Amniotic epithelial cell (primary cell): ENCODE data around the gene KDM4B.
"Not testable (repeated sequence)": the region's sequence is repeated elsewhere in the genome, so short reads cannot be mapped to it uniquely, and the experiment has no call there.

Source experiments
- DNase-seq: peaks from one replicate; pipeline ENCODE4 v3.0.0-alpha.2; 2010; ENCODE audit warnings: low read depth

Gene KDM4B

GRCh38 chr19:5177745-5178450 is 209.0 kb downstream of the KDM4B start:
- DNase-seq = no peak

- no peak for DNase-seq
These were observed 209.9 kb downstream of the KDM4B start for GRCh38 chr19:5178841-5179240.

GRCh38 chr19:5179256-5179655 is 210.3 kb downstream of the KDM4B start:
- DNase-seq = no peak

- no peak for DNase-seq
These were observed 212.4 kb downstream of the KDM4B start for GRCh38 chr19:5181329-5181728.

- DNase-seq = no peak
These were observed 213.8 kb downstream of the KDM4B start for GRCh38 chr19:5182751-5183150.

- no peak for DNase-seq
These were observed 214.7 kb downstream of the KDM4B start for GRCh38 chr19:5183616-5184015.

GRCh38 chr19:5184930-5185329 is 216.0 kb downstream of the KDM4B start:
- DNase-seq = no peak

- DNase-seq = peak; percentile 57
These were observed 217.6 kb downstream of the KDM4B start for GRCh38 chr19:5186293-5187050.

- no peak for DNase-seq
These were observed 219.8 kb downstream of the KDM4B start for GRCh38 chr19:5188548-5189317.

- no peak for DNase-seq
These were observed 220.3 kb downstream of the KDM4B start for GRCh38 chr19:5189318-5189607.

- peak; percentile 19 for DNase-seq
These were observed 222.2 kb downstream of the KDM4B start for GRCh38 chr19:5191091-5191490.

- DNase-seq = no peak
These were observed 223.7 kb downstream of the KDM4B start for GRCh38 chr19:5192568-5192967.

GRCh38 chr19:5193192-5193591 is 224.3 kb downstream of the KDM4B start:
- DNase-seq = no peak

- DNase-seq = no peak
These were observed 225.7 kb downstream of the KDM4B start for GRCh38 chr19:5194641-5195040.

GRCh38 chr19:5195587-5195986 is 226.7 kb downstream of the KDM4B start:
- not testable (repeated sequence) for DNase-seq

GRCh38 chr19:5196832-5197231 is 227.9 kb downstream of the KDM4B start:
- DNase-seq = no peak

- peak; percentile 13 for DNase-seq
These were observed 231.9 kb downstream of the KDM4B start for GRCh38 chr19:5200844-5201243.

GRCh38 chr19:5202553-5202952 is 233.6 kb downstream of the KDM4B start:
- DNase-seq = no peak
